ENCODE data around the gene GATAD1.

DNA sequence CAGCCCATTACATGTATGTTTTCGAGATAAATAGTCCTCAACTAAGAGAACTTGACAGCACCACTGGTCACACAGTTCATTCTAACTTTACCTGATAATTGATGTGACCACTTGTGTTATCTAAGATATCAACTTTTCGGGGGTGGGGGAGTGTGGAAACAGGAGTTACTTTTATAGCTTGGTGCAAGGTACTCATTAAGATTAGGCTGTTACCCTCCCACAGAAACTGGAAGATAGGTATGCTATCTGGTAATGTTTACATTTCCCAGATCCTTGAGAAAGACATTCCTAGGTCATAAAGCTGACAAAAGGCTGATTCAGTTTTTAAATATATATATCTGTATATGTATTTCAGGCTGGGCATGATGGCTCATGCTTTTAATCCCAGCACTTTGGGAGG lies 19.4 kb downstream of the GATAD1 start:
- TF ChIP-seq POLR2AphosphoS5 (IDR thresholded peaks at IDR 0.05; ENCODE audit: low read depth, low read length) (no peak), SIN3A (IDR thresholded peaks at IDR 0.05; ENCODE audit: borderline replicate concordance, insufficient read depth, low read depth, low read length) (no peak)
- TF ChIP-seq, protein P1, sequence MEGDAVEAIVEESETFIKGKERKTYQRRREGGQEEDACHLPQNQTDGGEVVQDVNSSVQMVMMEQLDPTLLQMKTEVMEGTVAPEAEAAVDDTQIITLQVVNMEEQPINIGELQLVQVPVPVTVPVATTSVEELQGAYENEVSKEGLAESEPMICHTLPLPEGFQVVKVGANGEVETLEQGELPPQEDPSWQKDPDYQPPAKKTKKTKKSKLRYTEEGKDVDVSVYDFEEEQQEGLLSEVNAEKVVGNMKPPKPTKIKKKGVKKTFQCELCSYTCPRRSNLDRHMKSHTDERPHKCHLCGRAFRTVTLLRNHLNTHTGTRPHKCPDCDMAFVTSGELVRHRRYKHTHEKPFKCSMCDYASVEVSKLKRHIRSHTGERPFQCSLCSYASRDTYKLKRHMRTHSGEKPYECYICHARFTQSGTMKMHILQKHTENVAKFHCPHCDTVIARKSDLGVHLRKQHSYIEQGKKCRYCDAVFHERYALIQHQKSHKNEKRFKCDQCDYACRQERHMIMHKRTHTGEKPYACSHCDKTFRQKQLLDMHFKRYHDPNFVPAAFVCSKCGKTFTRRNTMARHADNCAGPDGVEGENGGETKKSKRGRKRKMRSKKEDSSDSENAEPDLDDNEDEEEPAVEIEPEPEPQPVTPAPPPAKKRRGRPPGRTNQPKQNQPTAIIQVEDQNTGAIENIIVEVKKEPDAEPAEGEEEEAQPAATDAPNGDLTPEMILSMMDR (IDR thresholded peaks at IDR 0.05), result no peak
- TF ChIP-seq, protein P2, sequence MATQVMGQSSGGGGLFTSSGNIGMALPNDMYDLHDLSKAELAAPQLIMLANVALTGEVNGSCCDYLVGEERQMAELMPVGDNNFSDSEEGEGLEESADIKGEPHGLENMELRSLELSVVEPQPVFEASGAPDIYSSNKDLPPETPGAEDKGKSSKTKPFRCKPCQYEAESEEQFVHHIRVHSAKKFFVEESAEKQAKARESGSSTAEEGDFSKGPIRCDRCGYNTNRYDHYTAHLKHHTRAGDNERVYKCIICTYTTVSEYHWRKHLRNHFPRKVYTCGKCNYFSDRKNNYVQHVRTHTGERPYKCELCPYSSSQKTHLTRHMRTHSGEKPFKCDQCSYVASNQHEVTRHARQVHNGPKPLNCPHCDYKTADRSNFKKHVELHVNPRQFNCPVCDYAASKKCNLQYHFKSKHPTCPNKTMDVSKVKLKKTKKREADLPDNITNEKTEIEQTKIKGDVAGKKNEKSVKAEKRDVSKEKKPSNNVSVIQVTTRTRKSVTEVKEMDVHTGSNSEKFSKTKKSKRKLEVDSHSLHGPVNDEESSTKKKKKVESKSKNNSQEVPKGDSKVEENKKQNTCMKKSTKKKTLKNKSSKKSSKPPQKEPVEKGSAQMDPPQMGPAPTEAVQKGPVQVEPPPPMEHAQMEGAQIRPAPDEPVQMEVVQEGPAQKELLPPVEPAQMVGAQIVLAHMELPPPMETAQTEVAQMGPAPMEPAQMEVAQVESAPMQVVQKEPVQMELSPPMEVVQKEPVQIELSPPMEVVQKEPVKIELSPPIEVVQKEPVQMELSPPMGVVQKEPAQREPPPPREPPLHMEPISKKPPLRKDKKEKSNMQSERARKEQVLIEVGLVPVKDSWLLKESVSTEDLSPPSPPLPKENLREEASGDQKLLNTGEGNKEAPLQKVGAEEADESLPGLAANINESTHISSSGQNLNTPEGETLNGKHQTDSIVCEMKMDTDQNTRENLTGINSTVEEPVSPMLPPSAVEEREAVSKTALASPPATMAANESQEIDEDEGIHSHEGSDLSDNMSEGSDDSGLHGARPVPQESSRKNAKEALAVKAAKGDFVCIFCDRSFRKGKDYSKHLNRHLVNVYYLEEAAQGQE (IDR thresholded peaks at IDR 0.05; ENCODE audit: insufficient read depth in 1 of 2, low read depth in 2 of 2, low read length in 1 of 2), result no peak

All from Panc1 (cell line).